ENCODE results near the gene NOL4L.
A peak's percentile ranks its signal among the peaks of the same experiment; 100 is the strongest.

Gene NOL4L

DNA sequence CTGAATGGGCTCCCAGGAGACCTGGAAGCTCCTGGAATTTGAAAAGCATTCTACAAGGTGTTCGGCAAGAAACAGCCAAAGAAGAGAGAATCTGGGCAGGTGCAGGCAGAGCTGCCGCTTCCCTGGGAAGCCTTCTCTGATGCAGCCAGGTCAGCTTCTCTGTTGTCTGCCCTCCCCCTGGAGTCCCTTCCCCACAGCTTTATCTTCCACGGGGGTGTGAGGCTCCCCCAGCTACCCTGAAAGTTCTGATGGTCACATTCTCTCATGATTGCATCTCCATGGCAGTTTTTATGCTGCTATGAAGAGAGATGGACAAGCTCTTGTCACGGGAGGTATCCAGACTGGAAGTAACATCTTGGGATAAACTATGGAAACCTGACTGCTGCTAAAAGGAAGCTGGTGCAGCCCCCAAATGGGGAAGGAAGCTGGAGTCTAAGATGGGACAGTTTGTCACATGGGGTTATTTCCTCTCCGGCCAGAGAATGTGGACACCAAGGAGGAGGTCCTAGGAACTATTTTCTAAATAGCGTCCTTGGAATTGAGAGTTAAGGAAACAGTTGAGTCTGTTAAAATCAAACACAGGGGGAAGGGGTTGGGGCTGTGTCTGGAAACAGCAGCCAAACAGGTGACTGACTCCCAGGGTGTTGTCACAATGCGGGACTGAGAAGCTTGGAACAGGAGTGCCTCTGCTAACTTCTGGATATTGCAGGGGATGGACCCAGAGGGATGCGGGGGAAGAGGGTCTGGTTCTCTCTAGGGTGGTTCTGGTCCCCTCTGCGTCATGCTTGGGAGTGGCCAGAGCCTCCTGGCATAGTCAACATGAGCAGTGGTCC is 135.9 kb downstream of the NOL4L start:
- no peak overlapping the region; the same call in 1 of the 2 replicates for H3K27ac ChIP-seq (replicated peaks)
- H3K27me3 ChIP-seq (ENCODE audit: insufficient read depth, poor library complexity, severe bottlenecking): no peaks in the 10 kb centered on the region
- DNase-seq (ENCODE audit: low read depth in 1 of 2, low spot score in 1 of 2): peak in 1 of 2 experiments; percentile 29
- H3K4me3 ChIP-seq (replicated peaks; ENCODE audit: insufficient read depth, low read length): no peak overlapping the region
- TF ChIP-seq SPI1 (IDR thresholded peaks at IDR 0.05; ENCODE audit: borderline replicate concordance, low read depth): no peak
- TF ChIP-seq, protein P1, sequence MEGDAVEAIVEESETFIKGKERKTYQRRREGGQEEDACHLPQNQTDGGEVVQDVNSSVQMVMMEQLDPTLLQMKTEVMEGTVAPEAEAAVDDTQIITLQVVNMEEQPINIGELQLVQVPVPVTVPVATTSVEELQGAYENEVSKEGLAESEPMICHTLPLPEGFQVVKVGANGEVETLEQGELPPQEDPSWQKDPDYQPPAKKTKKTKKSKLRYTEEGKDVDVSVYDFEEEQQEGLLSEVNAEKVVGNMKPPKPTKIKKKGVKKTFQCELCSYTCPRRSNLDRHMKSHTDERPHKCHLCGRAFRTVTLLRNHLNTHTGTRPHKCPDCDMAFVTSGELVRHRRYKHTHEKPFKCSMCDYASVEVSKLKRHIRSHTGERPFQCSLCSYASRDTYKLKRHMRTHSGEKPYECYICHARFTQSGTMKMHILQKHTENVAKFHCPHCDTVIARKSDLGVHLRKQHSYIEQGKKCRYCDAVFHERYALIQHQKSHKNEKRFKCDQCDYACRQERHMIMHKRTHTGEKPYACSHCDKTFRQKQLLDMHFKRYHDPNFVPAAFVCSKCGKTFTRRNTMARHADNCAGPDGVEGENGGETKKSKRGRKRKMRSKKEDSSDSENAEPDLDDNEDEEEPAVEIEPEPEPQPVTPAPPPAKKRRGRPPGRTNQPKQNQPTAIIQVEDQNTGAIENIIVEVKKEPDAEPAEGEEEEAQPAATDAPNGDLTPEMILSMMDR (IDR thresholded peaks at IDR 0.05; ENCODE audit: insufficient read depth, low read length): no peak

DNA sequence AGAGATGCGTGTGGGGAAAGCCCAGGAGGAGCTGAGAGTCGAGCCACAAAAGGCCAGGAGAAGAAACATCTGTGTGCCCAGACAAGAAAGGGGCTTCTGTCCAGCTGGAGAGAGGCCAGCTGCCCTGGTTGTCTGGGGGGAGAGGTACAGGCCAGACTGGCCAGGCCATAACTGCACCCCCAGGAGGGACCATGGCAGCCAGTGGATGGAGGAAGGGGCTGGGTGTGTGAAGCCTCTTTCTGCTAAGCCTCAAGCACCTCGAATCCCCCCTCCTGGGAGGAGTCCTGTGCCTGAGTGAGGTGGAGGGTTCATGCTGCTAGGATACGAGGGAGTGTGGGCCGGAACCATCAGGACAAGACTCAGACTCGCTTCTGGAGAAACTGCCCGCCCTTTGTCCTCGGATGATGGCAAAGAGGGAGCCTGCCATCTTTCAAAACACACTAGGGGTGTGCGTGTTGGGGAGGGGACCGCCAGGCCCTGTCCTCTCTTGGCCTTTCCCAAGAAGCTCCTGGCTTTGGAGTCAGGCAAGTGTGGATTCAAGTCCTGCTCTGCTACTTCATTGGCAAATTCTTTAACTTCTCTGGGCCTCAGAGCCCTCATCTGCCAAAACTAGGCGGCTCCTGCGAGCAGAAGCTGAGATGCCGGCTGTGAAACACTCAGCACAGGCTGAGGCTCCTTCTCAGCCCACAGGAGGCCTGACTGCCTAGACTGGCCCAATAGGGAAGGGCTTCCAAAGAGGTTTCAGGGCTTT is 136.7 kb downstream of the NOL4L start:
- Histone ChIP-seq H3K27me3 (ENCODE audit: insufficient read depth, poor library complexity, severe bottlenecking) (no peaks in the 10 kb centered on the region), H3K27ac (replicated peaks) (0 out of 2 replicates have a peak overlapping the region, but pooled peaks have one; percentile 1), H3K4me3 (replicated peaks; ENCODE audit: insufficient read depth, low read length) (no peak overlapping the region)
- DNase-seq (ENCODE audit: low read depth in 1 of 2, low spot score in 1 of 2): no peak
- TF ChIP-seq, protein P1 (IDR thresholded peaks at IDR 0.05; ENCODE audit: insufficient read depth, low read length): no peak
- TF ChIP-seq, protein P2, sequence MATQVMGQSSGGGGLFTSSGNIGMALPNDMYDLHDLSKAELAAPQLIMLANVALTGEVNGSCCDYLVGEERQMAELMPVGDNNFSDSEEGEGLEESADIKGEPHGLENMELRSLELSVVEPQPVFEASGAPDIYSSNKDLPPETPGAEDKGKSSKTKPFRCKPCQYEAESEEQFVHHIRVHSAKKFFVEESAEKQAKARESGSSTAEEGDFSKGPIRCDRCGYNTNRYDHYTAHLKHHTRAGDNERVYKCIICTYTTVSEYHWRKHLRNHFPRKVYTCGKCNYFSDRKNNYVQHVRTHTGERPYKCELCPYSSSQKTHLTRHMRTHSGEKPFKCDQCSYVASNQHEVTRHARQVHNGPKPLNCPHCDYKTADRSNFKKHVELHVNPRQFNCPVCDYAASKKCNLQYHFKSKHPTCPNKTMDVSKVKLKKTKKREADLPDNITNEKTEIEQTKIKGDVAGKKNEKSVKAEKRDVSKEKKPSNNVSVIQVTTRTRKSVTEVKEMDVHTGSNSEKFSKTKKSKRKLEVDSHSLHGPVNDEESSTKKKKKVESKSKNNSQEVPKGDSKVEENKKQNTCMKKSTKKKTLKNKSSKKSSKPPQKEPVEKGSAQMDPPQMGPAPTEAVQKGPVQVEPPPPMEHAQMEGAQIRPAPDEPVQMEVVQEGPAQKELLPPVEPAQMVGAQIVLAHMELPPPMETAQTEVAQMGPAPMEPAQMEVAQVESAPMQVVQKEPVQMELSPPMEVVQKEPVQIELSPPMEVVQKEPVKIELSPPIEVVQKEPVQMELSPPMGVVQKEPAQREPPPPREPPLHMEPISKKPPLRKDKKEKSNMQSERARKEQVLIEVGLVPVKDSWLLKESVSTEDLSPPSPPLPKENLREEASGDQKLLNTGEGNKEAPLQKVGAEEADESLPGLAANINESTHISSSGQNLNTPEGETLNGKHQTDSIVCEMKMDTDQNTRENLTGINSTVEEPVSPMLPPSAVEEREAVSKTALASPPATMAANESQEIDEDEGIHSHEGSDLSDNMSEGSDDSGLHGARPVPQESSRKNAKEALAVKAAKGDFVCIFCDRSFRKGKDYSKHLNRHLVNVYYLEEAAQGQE (IDR thresholded peaks at IDR 0.05; ENCODE audit: insufficient replicate concordance, low read depth): no peak
- TF ChIP-seq POLR2AphosphoS5 (IDR thresholded peaks at IDR 0.05; ENCODE audit: low read depth): no peak
- no peak for TF ChIP-seq GABPA (IDR thresholded peaks at IDR 0.05; ENCODE audit: low read depth)
- TF ChIP-seq SPI1 (IDR thresholded peaks at IDR 0.05; ENCODE audit: borderline replicate concordance, low read depth): no peak

DNA sequence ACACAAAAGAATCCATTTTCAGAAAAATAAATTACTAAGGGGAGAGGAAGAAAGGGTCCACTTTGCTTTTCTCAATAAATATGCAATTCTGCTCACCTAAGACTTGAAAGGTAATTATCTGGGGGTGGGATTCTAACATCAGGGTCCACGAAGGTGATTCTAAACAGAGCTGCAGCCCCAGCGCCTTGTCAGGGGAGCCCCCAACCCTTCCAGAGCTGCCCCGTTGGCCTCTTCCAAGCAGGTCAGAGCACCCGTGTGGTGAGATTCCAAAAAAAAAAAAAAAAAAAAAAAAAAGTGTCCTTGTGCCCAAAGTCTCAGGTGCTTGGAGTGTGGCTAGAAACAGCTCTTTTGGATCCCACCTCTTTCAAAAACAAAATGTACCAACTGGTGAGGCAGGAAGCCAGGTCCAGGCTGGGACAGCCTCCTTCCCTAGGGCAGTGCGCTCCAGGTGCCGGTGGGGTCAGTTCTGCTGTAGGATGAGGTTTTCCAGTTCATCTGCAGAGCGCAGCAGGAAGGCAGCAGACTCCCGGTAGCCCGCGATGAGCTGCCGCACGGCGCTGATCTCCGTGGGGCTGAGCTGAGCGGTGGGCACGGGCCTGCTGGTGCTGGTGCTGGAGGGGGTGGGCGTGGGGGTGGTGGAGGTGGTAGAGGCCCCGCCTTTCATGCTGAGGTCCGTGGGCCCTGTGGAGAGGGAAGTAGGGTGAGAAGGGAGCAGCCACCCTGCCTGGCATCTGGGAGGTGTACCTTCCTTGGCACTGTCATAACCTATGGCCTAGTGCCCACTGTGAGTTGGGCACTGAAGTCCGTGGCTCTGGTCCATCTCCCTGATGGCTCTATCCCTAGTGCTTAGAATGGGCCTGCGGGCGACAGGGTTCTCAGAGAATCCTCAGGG is 137.8 kb downstream of the NOL4L start:
- TF ChIP-seq GABPA (IDR thresholded peaks at IDR 0.05; ENCODE audit: low read depth) (no peak), SPI1 (IDR thresholded peaks at IDR 0.05; ENCODE audit: borderline replicate concordance, low read depth) (no peak), POLR2AphosphoS5 (IDR thresholded peaks at IDR 0.05; ENCODE audit: low read depth) (no peak)
- TF ChIP-seq, protein P2 (IDR thresholded peaks at IDR 0.05; ENCODE audit: insufficient replicate concordance, low read depth): no peak
- TF ChIP-seq, protein P1 (IDR thresholded peaks at IDR 0.05; ENCODE audit: insufficient read depth, low read length): no peak
- Histone ChIP-seq H3K4me3 (replicated peaks; ENCODE audit: insufficient read depth, low read length) (no peak overlapping the region), H3K27ac (replicated peaks) (no peak overlapping the region), H3K27me3 (ENCODE audit: insufficient read depth, poor library complexity, severe bottlenecking) (no peaks in the 10 kb centered on the region)
- DNase-seq (ENCODE audit: low read depth in 1 of 2, low spot score in 1 of 2): no peak

Data from HL-60 (cell line).